SJSA1 (cell line): ENCODE data around the gene AMD1. TPM values are rescaled to one million over a fixed set of nuclear protein-coding genes. Genes with fewer than 3 reads are reported as not detected.

Experiments
- DNase-seq, 2 experiments: peaks; one replicate each; pipeline ENCODE4 v3.0.0-alpha.2; 2015 to 2020; ENCODE audit warnings: low spot score in 2 of 2, low read depth in 1 of 2
- H3K27ac ChIP-seq: fragments of 250-450 bp; sonication (Bioruptor Pico); 2 replicates; pipeline ENCODE4 v1.5.1; 2020; ENCODE audit warnings: mild to moderate bottlenecking, moderate library complexity
- H3K27me3 ChIP-seq: fragments of 250-450 bp; sonication (Bioruptor Pico); replicated peaks from 2 replicates; pipeline ENCODE4 v1.5.1; 2020; ENCODE audit warnings: mild to moderate bottlenecking, moderate library complexity
- H3K36me3 ChIP-seq: fragments of 250-450 bp; sonication (Bioruptor Pico); 2 replicates; pipeline ENCODE4 v1.5.1; 2020; ENCODE audit warnings: mild to moderate bottlenecking
- H3K4me1 ChIP-seq: fragments of 250-450 bp; sonication (Bioruptor Pico); replicated peaks from 2 replicates; pipeline ENCODE4 v1.6.1; 2021; ENCODE audit warnings: mild to moderate bottlenecking
- H3K4me3 ChIP-seq: fragments of 250-450 bp; sonication (Bioruptor Pico); 2 replicates; pipeline ENCODE4 v1.5.1; 2020; ENCODE audit warnings: mild to moderate bottlenecking
- H3K9me3 ChIP-seq: fragments of 250-450 bp; sonication (Bioruptor Pico); replicated peaks from 2 replicates; pipeline ENCODE4 v1.5.1; 2020; ENCODE audit warnings: mild to moderate bottlenecking
- total RNA-seq: library from RNA; depleted of rRNA; stranded (reverse); fragments of >200 nt; shearing (Covaris generic); gene quantifications from 2 replicates; pipeline ENCODE4 v1.2.3, GENCODE V29; 2014

The AMD1 gene
- total RNA-seq, 1 experiment from 2014 or later = 100 TPM

DNA sequence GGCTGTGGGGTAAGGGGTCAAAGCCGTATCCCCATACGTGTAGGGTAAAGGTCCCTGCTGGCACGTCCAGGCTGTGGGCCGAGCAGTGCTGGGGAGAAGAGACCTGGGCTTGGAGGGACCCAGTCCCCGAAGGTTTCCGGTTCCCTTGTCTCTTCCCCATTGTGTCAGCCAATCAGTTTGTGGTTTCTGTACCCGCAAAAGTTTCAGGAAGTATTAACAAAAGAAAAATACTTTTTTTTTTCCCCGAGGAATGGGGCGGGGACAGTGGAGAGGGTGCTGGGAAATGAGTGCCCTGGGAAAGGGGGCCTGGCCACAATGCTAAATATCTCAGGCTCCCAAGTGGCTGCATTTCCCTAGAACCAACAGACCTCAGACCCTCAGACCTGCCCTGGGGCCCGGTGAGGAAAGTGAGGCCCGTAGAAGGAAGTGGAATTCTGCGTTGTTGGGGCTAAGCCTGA is 15.2 kb upstream of the AMD1 start:
- Histone ChIP-seq H3K27me3 (no peaks in the 10 kb centered on the region), H3K36me3 (no peaks in the 10 kb centered on the region), H3K4me1 (peaks cover 4% of the 10 kb centered on the region; the same call in 1 of the 2 replicates), H3K9me3 (no peaks in the 10 kb centered on the region), H3K4me3 (no peak overlapping the region), H3K27ac (no peak overlapping the region)
- no peak for DNase-seq

- no peak for DNase-seq
- no peaks in the 10 kb centered on the region for H3K36me3 ChIP-seq
- no peak overlapping the region for H3K4me3 ChIP-seq
- H3K27ac ChIP-seq = no peak overlapping the region
- 0 out of 2 replicates have a peak, but pooled peaks cover 3% of the 10 kb centered on the region for H3K4me1 ChIP-seq
- H3K27me3 ChIP-seq = no peaks in the 10 kb centered on the region
- no peaks in the 10 kb centered on the region for H3K9me3 ChIP-seq
Observed at GRCh38 chr6:110864824-110865223, 9.8 kb upstream of the AMD1 start.

DNA sequence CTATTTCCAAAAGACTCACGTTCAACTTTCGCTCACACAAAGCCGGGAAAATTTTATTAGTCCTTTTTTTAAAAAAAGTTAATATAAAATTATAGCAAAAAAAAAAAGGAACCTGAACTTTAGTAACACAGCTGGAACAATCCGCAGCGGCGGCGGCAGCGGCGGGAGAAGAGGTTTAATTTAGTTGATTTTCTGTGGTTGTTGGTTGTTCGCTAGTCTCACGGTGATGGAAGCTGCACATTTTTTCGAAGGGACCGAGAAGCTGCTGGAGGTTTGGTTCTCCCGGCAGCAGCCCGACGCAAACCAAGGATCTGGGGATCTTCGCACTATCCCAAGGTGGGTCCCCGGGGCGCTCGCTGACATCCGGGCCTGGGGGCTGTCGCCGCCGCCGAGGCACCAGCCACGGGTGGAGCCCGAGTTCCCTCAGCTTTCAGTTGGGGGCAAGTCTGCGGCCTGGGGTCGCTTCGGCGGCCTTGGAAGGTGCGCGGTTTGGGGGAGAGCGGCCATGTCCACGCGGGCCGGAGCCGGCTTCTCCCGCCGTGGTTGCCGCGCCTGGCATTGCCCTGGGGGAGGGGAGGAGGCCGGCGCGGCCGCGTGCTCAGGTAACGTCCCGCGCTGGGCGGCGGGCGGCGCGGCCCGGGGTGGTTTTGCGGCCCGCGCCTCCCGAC is 429 bp downstream of the AMD1 start:
- peaks cover 12% of the 10 kb centered on the region for H3K36me3 ChIP-seq
- no peaks in the 10 kb centered on the region for H3K9me3 ChIP-seq
- H3K4me3 ChIP-seq = peak overlapping the region; percentile 86
- no peaks in the 10 kb centered on the region for H3K27me3 ChIP-seq
- H3K4me1 ChIP-seq = peaks cover 35% of the 10 kb centered on the region
- H3K27ac ChIP-seq = peak overlapping the region; percentile 58
- DNase-seq = peak; percentile 47 to 72

DNA sequence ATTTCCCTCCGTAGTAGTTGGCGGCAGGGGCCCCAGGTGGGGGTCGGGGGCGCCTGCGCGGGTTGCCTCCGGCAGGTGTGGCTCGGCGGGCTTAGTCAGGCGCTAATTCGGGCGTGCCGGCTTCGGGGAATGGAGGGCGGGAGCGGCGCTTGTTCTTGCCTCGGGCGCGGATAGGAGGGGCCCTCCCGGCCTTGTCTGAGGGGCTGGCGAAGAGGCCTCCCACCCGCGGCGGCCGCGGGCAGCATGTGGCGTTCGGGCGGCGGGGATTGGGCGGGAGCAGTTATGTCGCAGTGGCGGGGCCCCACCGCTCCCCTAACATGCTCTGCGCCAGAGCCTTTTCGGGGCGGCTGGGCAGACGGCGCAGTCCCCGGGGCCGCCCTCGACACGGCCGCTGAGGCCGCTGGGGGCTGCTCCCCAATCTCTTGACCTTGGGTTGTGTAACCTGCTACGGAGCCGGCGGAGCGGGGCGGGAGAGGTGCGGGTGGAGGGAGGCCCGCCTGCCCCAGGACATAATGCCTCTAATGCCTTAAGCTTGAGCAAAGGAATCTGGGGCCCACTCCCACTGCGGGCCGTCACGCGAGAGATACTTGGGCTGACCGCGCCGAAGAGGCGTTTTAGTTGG is 1.1 kb downstream of the AMD1 start:
- Histone ChIP-seq H3K9me3 (no peaks in the 10 kb centered on the region), H3K4me3 (peak overlapping the region; percentile 86), H3K27me3 (no peaks in the 10 kb centered on the region), H3K4me1 (peaks cover 35% of the 10 kb centered on the region), H3K36me3 (peaks cover 12% of the 10 kb centered on the region), H3K27ac (peak overlapping the region; percentile 58)
- DNase-seq = peak in 1 of 2 experiments; percentile 55

GRCh38 chr6:110876170-110876773 is 1.7 kb downstream of the AMD1 start:
- Histone ChIP-seq H3K36me3 (peaks cover 12% of the 10 kb centered on the region), H3K27ac (peak overlapping the region; percentile 58), H3K9me3 (no peaks in the 10 kb centered on the region), H3K27me3 (no peaks in the 10 kb centered on the region), H3K4me1 (peaks cover 37% of the 10 kb centered on the region), H3K4me3 (peak overlapping the region; percentile 86)
- DNase-seq = peak; percentile 85 to 92

GRCh38 chr6:110876806-110877564 is 2.4 kb downstream of the AMD1 start:
- Histone ChIP-seq H3K4me1 (peaks cover 39% of the 10 kb centered on the region), H3K27ac (peak overlapping the region; percentile 58; the same call in 1 of the 2 replicates), H3K27me3 (no peaks in the 10 kb centered on the region), H3K36me3 (peaks cover 12% of the 10 kb centered on the region), H3K9me3 (no peaks in the 10 kb centered on the region), H3K4me3 (peak overlapping the region; percentile 86)
- peak in 1 of 2 experiments; percentile 30 for DNase-seq

DNA sequence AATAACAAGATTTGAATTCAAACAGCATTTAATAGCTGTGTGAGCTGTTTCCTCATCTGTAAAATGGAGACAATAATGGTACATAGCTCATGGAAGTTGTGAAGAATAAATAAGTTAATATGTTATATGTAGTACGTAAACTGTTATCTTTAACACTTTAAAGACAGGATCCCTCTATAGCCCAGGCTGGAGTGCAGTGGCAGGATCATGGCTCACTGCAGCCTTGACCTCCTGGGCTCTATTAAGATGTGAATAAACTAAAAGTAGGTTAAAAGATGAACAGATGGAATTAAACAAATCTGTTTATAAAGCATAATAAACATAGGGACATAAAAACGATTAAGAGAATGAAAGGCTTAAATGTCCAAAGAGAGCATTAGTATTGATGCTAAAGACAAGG is 3.0 kb downstream of the AMD1 start:
- no peak overlapping the region; the same call in 1 of the 2 replicates for H3K4me3 ChIP-seq
- H3K36me3 ChIP-seq = peaks cover 12% of the 10 kb centered on the region
- no peaks in the 10 kb centered on the region for H3K27me3 ChIP-seq
- H3K4me1 ChIP-seq = peaks cover 43% of the 10 kb centered on the region
- H3K27ac ChIP-seq = no peak overlapping the region
- no peaks in the 10 kb centered on the region for H3K9me3 ChIP-seq
- DNase-seq = no peak

- Histone ChIP-seq H3K27ac (no peak overlapping the region), H3K9me3 (no peaks in the 10 kb centered on the region), H3K36me3 (peaks cover 14% of the 10 kb centered on the region), H3K27me3 (no peaks in the 10 kb centered on the region), H3K4me3 (no peak overlapping the region), H3K4me1 (peaks cover 36% of the 10 kb centered on the region)
- peak in 1 of 2 experiments; percentile 37 for DNase-seq
Observed at GRCh38 chr6:110878751-110879522, 4.4 kb downstream of the AMD1 start.

DNA sequence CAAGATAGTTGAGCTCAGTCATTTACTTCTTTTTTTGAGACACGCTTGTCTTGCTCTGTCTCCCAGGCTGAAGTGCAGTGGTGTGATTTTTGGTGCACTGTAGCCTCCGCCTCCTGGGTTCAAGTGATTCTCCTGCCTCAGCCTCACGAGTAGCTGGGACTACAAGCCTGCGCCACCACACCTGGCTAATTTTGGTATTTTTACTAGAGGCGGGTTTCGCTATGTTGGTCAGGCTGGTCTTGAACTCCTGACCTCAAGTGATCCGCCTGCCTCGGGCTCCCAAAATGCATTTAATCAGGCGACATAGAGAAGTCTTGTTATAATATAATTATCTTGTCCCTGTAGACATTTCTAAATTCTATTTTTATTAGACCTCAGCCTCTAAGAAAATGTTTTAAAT is 6.1 kb downstream of the AMD1 start:
- H3K9me3 ChIP-seq = no peaks in the 10 kb centered on the region
- DNase-seq = no peak
- H3K27me3 ChIP-seq = no peaks in the 10 kb centered on the region
- H3K27ac ChIP-seq = no peak overlapping the region
- H3K36me3 ChIP-seq = peaks cover 11% of the 10 kb centered on the region
- H3K4me3 ChIP-seq = no peak overlapping the region
- peaks cover 48% of the 10 kb centered on the region for H3K4me1 ChIP-seq

DNA sequence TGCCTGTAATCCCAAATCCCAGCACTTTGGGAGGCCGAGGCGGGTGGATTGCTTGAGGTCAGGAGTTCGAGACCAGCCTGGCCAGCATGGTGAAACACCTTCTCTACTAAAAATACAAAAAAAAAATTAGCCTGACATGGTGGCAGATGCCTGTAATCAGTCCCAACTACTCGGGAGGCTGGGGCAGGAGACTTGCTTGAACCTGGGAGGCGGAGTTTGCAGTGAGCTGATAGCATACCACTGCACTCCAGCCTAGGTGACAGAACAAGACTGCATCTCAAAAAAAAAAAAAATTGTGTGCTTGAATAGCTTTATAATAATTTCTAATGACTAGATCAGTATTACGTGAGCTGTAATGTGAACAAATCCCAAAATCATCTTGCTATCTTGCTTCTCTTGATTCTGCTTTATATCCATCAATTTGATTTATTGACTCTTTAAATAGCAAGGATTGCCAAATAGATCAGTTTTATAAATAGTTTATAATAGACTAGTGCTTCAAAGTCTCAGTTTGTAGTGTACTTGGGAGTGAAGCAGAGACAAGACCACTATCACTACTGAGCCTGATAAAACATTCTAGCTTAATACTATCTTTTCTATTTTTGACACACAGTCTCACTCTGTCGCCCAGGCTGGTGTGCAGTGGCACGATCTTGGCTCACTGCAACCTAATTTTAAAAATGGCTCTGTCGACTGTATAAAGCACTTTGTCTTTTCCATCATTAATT is 7.1 kb downstream of the AMD1 start:
- Histone ChIP-seq H3K4me3 (no peak overlapping the region), H3K36me3 (peaks cover 11% of the 10 kb centered on the region; the same call in 1 of the 2 replicates), H3K27me3 (no peaks in the 10 kb centered on the region), H3K4me1 (peaks cover 43% of the 10 kb centered on the region), H3K9me3 (no peaks in the 10 kb centered on the region), H3K27ac (no peak overlapping the region)
- no peak for DNase-seq

- Histone ChIP-seq H3K4me1 (peaks cover 39% of the 10 kb centered on the region), H3K4me3 (no peak overlapping the region), H3K27ac (no peak overlapping the region), H3K9me3 (no peaks in the 10 kb centered on the region), H3K27me3 (no peaks in the 10 kb centered on the region), H3K36me3 (peaks cover 11% of the 10 kb centered on the region; the same call in 1 of the 2 replicates)
- no peak for DNase-seq
Observed at GRCh38 chr6:110882274-110882619, 7.7 kb downstream of the AMD1 start.

DNA sequence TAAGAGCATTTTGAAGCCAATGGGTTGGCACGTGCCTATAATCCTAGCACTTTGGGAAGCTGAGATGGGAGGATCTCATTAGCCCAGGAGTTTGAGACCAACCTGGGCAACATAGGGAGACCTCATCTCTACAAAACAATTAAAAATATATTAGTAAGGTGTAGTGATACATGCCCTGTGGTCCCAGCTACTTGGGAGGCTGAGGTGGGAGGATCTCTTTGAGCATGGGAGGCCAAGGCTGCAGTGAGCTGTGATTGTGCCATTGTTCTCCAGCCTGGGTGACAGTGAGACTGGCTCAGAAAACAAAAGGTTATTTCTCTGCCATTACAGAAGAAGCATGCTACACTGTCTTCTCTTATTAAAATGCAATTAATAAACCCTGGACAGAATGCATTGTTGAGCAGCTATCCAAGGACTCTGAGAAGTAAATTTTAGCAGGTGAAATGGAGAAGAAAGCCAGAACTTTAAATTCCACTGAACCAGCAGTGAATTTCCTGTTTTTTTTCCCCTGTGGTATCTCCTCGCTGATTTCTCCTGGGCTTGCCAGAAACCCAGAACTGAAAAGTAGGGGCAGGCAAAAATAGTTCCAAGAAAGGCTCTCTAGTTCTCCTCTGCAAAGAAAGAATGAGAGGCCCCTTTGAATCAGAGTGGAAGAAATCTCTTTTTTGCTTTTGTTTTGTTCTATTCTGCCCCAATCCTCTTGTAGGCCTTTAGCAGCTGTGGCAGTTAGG is 8.4 kb downstream of the AMD1 start:
- H3K27ac ChIP-seq = no peak overlapping the region
- H3K27me3 ChIP-seq = no peaks in the 10 kb centered on the region
- peaks cover 18% of the 10 kb centered on the region; the same call in 1 of the 2 replicates for H3K36me3 ChIP-seq
- H3K9me3 ChIP-seq = no peaks in the 10 kb centered on the region
- DNase-seq = no peak
- peaks cover 32% of the 10 kb centered on the region for H3K4me1 ChIP-seq
- no peak overlapping the region for H3K4me3 ChIP-seq
